OCI-LY7 (cell line): ENCODE results near the gene PRSS27. TPM values are rescaled to one million over a fixed set of nuclear protein-coding genes. Genes with fewer than 3 reads are reported as not detected.

Experiments used
- BruUV-seq: library from RNA; stranded (reverse); fragments of 400-500 nt; replicated peaks from 2 replicates; lab custom pipeline; 2021; lab: Mats Ljungman, UMichigan
- CTCF ChIA-PET: fragments of 300-600 bp; sonication (Branson Sonifier 250); formaldehyde crosslinking; loops from one replicate; lab custom pipeline; 2022; ENCODE audit warnings: antibody characterized with exemption; ENCODE audit not compliant: unreplicated experiment; lab: Charles Lee
- POLR2A ChIA-PET: fragments of 300-600 bp; sonication (Branson Sonifier 250); formaldehyde crosslinking; loops from one replicate; lab custom pipeline; 2022; ENCODE audit warnings: antibody characterized with exemption; lab: Charles Lee
- DNase-seq: peaks from one replicate; pipeline ENCODE4 v3.0.0-alpha.2; 2015; ENCODE audit warnings: low spot score
- H2AFZ ChIP-seq: fragments of 200-600 bp; sonication (generic), shearing (Covaris generic); 2 replicates; pipeline ENCODE4 v1.6.1; 2014; ENCODE audit warnings: mild to moderate bottlenecking, antibody characterized with exemption, low read length, moderate library complexity
- H3K27ac ChIP-seq: fragments of 200-600 bp; sonication (generic); 2 replicates; pipeline ENCODE4 v1.5.1; 2014; ENCODE audit warnings: mixed run types, low read depth, mild to moderate bottlenecking, moderate library complexity, low read length, inconsistent platforms; ENCODE audit not compliant: poor library complexity, severe bottlenecking
- H3K36me3 ChIP-seq: fragments of 200-600 bp; sonication (generic); 2 replicates; pipeline ENCODE4 v1.6.1; 2014; ENCODE audit warnings: mild to moderate bottlenecking, antibody characterized with exemption, low read length, moderate library complexity, mixed read lengths; ENCODE audit not compliant: insufficient read depth
- H3K4me1 ChIP-seq: fragments of 200-600 bp; sonication (generic); 2 replicates; pipeline ENCODE4 v1.5.1; 2014; ENCODE audit warnings: mild to moderate bottlenecking, low read length; ENCODE audit not compliant: insufficient read depth, poor library complexity, severe bottlenecking
- H3K4me2 ChIP-seq: fragments of 200-600 bp; sonication (generic); 2 replicates; pipeline ENCODE4 v1.6.1; 2014; ENCODE audit warnings: mild to moderate bottlenecking, low read length
- H3K4me3 ChIP-seq: fragments of 200-600 bp; sonication (generic); 2 replicates; pipeline ENCODE4 v1.5.1; 2014; ENCODE audit warnings: mild to moderate bottlenecking, low read depth, low read length; ENCODE audit not compliant: poor library complexity, severe bottlenecking
- H3K79me2 ChIP-seq: fragments of 200-600 bp; sonication (generic); 2 replicates; pipeline ENCODE4 v1.6.1; 2016; ENCODE audit warnings: low read depth, mild to moderate bottlenecking, low read length, moderate library complexity, mixed read lengths; ENCODE audit not compliant: insufficient read depth
- H3K9me2 ChIP-seq: fragments of 200-600 bp; sonication (generic); 2 replicates; pipeline ENCODE4 v1.6.1; 2016; ENCODE audit warnings: mild to moderate bottlenecking, low read length, mixed read lengths; ENCODE audit not compliant: insufficient read depth
- H3K9me3 ChIP-seq: fragments of 200-600 bp; sonication (generic); 2 replicates; pipeline ENCODE4 v1.6.1; 2014; ENCODE audit warnings: mild to moderate bottlenecking, mixed run types, low read length, mixed read lengths
- H4K20me1 ChIP-seq: fragments of 200-600 bp; sonication (generic); 2 replicates; pipeline ENCODE4 v1.6.1; 2014; ENCODE audit warnings: mild to moderate bottlenecking, antibody characterized with exemption, low read length, moderate library complexity, mixed read lengths; ENCODE audit not compliant: insufficient read depth
- CTCF ChIP-seq: fragments of 200-600 bp; sonication (generic); conservative IDR thresholded peaks from 2 replicates; pipeline ENCODE4 v1.5.1; 2014; ENCODE audit warnings: mild to moderate bottlenecking, antibody characterized with exemption, low read length, moderate library complexity, mixed read lengths
- EZH2phosphoT487 ChIP-seq: fragments of 200-600 bp; sonication (generic); IDR thresholded peaks from 2 replicates; pipeline ENCODE4 v1.6.1; 2018; ENCODE audit warnings: low read depth, borderline replicate concordance, mild to moderate bottlenecking, mixed run types, antibody characterized with exemption, low read length, moderate library complexity, mixed read lengths
- intact Hi-C: fragments of 100-400 bp; cut with micrococcal nuclease; formaldehyde crosslinking; loops from one replicate; pipeline ENCODE4 v1.10.0; 2022; ENCODE audit not compliant: unreplicated experiment
- total RNA-seq, 2 experiments: library from RNA; depleted of rRNA in 1 of 2; stranded (reverse); fragments of >200 nt in 1 of 2; shearing (Covaris generic) in 1 of 2; gene quantifications; 2 replicates each; pipeline ENCODE4 v1.2.3, GENCODE V29; 2014 to 2022

Gene PRSS27
- total RNA-seq, 2 experiments from 2014 or later: 2.7 to 7.7 TPM

- no peaks in the 10 kb centered on the region for H3K9me2 ChIP-seq
- no peak overlapping the region for H2AFZ ChIP-seq
- no peak for DNase-seq
- H3K4me2 ChIP-seq: no peak overlapping the region
- H4K20me1 ChIP-seq: no peaks in the 10 kb centered on the region
- BruUV-seq: no TSS peak
- intact Hi-C loops: no loop called here
- H3K79me2 ChIP-seq: no peaks in the 10 kb centered on the region
- no peaks in the 10 kb centered on the region for H3K4me1 ChIP-seq
- CTCF ChIA-PET: interaction anchor here (0.5 kb wide), 1 partner anchor 257 kb away, joined by 3 read pairs; no protein-coding TSS in a partner anchor
- H3K36me3 ChIP-seq: peaks cover 38% of the 10 kb centered on the region
- no peaks in the 10 kb centered on the region for H3K9me3 ChIP-seq
- H3K4me3 ChIP-seq: no peak overlapping the region
- POLR2A ChIA-PET: no interaction called here
- no peak overlapping the region for H3K27ac ChIP-seq
- no peak for TF ChIP-seq CTCF
These were observed 16.9 kb downstream of the PRSS27 start for GRCh38 chr16:2702871-2703745.

- Histone ChIP-seq H2AFZ (no peak overlapping the region), H3K27ac (no peak overlapping the region), H3K4me2 (no peak overlapping the region), H3K4me3 (no peak overlapping the region), H3K9me2 (no peaks in the 10 kb centered on the region), H3K4me1 (no peaks in the 10 kb centered on the region), H4K20me1 (no peaks in the 10 kb centered on the region), H3K9me3 (no peaks in the 10 kb centered on the region), H3K36me3 (peaks cover 34% of the 10 kb centered on the region), H3K79me2 (no peaks in the 10 kb centered on the region)
- no peak for TF ChIP-seq CTCF
- TF ChIP-seq EZH2phosphoT487: no peak
- no peak for DNase-seq
- ChIA-PET POLR2A (no interaction called here), CTCF (no interaction called here)
- intact Hi-C loops: no loop called here
- BruUV-seq: no TSS peak
These were observed 17.6 kb downstream of the PRSS27 start for GRCh38 chr16:2702438-2702825.
